ENCODE measurements around the gene PPM1J.

GRCh38 chr1:112710159-112710558 lies 5.0 kb downstream of the PPM1J start:
- TF ChIP-seq CTCF (IDR thresholded peaks at IDR 0.05) (no peak), CREB1 (CRISPR knock-in tag; IDR thresholded peaks at IDR 0.05) (no peak), AFF4 (CRISPR knock-in tag; IDR thresholded peaks at IDR 0.05; ENCODE audit: borderline replicate concordance) (no peak), SP1 (CRISPR knock-in tag; conservative IDR thresholded peaks at IDR 0.05) (no peak), HMGXB4 (CRISPR knock-in tag; IDR thresholded peaks at IDR 0.05) (no peak), ESRRA (CRISPR knock-in tag; IDR thresholded peaks at IDR 0.05; ENCODE audit: borderline replicate concordance) (no peak), ATF2 (CRISPR knock-in tag; IDR thresholded peaks at IDR 0.05; ENCODE audit: borderline replicate concordance, low read depth) (no peak), NR3C1 (CRISPR knock-in tag; conservative IDR thresholded peaks at IDR 0.05; ENCODE audit: low read depth) (no peak), AR (CRISPR knock-in tag; IDR thresholded peaks at IDR 0.05) (no peak), TEAD4 (CRISPR knock-in tag; IDR thresholded peaks at IDR 0.05) (no peak), ZNF232 (CRISPR knock-in tag; IDR thresholded peaks at IDR 0.05) (no peak)
- TF ChIP-seq, protein P1, sequence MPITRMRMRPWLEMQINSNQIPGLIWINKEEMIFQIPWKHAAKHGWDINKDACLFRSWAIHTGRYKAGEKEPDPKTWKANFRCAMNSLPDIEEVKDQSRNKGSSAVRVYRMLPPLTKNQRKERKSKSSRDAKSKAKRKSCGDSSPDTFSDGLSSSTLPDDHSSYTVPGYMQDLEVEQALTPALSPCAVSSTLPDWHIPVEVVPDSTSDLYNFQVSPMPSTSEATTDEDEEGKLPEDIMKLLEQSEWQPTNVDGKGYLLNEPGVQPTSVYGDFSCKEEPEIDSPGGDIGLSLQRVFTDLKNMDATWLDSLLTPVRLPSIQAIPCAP (CRISPR knock-in tag; IDR thresholded peaks at IDR 0.05): no peak
- TF ChIP-seq, protein P2, sequence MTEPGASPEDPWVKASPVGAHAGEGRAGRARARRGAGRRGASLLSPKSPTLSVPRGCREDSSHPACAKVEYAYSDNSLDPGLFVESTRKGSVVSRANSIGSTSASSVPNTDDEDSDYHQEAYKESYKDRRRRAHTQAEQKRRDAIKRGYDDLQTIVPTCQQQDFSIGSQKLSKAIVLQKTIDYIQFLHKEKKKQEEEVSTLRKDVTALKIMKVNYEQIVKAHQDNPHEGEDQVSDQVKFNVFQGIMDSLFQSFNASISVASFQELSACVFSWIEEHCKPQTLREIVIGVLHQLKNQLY (CRISPR knock-in tag; IDR thresholded peaks at IDR 0.05): no peak
- TF ChIP-seq, protein P3, sequence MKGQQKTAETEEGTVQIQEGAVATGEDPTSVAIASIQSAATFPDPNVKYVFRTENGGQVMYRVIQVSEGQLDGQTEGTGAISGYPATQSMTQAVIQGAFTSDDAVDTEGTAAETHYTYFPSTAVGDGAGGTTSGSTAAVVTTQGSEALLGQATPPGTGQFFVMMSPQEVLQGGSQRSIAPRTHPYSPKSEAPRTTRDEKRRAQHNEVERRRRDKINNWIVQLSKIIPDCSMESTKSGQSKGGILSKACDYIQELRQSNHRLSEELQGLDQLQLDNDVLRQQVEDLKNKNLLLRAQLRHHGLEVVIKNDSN (CRISPR knock-in tag; IDR thresholded peaks at IDR 0.05): no peak
